ENCODE measurements around the gene SPARC.
"Not testable (repeated sequence)": the region's sequence is repeated elsewhere in the genome, so short reads cannot be mapped to it uniquely, and the experiment has no call there.

SPARC gene

DNA sequence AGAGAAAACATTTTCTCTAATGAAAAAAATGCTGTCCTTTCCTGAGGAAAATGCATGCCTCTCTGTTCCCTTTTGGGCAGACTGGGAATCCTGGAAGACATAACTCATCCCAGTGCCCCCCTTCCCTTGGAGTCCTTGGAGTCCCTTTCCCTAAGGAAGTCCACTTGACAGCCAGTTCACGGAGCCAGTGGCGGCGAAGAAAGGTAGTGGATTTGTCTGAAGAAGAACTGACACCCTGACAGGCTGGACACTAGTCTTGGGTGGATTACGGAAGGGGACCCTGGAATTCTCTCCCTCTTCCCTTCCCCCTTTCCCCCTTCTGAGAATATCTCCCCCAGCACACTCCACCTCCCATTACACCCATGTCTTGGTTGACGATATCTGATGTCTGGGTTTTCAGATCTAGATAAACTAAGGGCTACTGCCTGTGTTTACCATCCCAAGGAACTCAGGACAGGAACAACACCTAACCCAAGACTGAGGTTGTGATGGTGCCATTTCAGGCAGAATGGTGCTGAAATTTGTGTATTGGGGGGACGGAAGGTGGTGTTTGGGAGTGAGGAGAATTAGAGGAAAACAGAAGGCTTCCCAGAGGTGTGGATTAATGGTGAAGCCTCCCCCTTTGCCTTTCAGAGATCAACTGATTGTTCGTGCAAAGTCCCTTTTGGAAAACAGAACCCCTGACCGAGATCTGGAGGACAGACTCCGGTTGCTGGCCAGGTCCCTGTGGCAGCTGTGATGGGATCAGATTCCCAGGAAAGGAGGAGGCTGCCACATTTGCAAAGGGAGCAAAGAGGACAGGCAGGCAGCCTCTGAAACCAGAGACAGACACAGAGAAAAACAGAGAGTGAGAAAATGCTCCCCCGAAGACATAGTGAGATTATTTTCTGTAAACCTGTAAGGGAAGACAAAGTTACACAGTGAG is 704 bp downstream of the SPARC start:
- peak overlapping the region; percentile 80 for H3K9ac ChIP-seq (ENCODE audit: insufficient read length)
- TF ChIP-seq EZH2 (IDR thresholded peaks at IDR 0.05) (no peak), POLR2AphosphoS5 (IDR thresholded peaks at IDR 0.05; ENCODE audit: borderline replicate concordance, low read depth, low read length) (no peak), FOXP2 (optimal IDR thresholded peaks at IDR 0.05; ENCODE audit: control extremely low read depth, extremely low read length, insufficient read depth) (no peak)
- H3K27ac ChIP-seq = peak overlapping the region; percentile 94
- DNase-seq (ENCODE audit: low read depth, low spot score) = no peak
- H3K36me3 ChIP-seq (ENCODE audit: insufficient read depth, low read length) = peaks cover 10% of the 10 kb centered on the region
- peak overlapping the region; percentile 95 for H3K4me3 ChIP-seq
- no peaks in the 10 kb centered on the region for H3K9me3 ChIP-seq (ENCODE audit: low read depth, low read length)

- H3K9me3 ChIP-seq (ENCODE audit: low read depth, low read length) = no peaks in the 10 kb centered on the region
- DNase-seq (ENCODE audit: low read depth, low spot score) = peak; percentile 89
- H3K36me3 ChIP-seq (ENCODE audit: insufficient read depth, low read length) = peaks cover 10% of the 10 kb centered on the region
- H3K27ac ChIP-seq = peak overlapping the region; percentile 94
- no peak for TF ChIP-seq EZH2 (IDR thresholded peaks at IDR 0.05)
- peak; percentile 60 for TF ChIP-seq POLR2AphosphoS5 (IDR thresholded peaks at IDR 0.05; ENCODE audit: borderline replicate concordance, low read depth, low read length)
- peak; percentile 69 for TF ChIP-seq FOXP2 (optimal IDR thresholded peaks at IDR 0.05; ENCODE audit: control extremely low read depth, extremely low read length, insufficient read depth)
- H3K4me3 ChIP-seq = peak overlapping the region; percentile 95
- peak overlapping the region; percentile 28 for H3K9ac ChIP-seq (ENCODE audit: insufficient read length)
These were observed 1.9 kb downstream of the SPARC start for GRCh38 chr5:151684690-151685361.

- peak overlapping the region; percentile 95 for H3K4me3 ChIP-seq
- TF ChIP-seq EZH2 (IDR thresholded peaks at IDR 0.05) (no peak), FOXP2 (optimal IDR thresholded peaks at IDR 0.05; ENCODE audit: control extremely low read depth, extremely low read length, insufficient read depth) (no peak), POLR2AphosphoS5 (IDR thresholded peaks at IDR 0.05; ENCODE audit: borderline replicate concordance, low read depth, low read length) (no peak)
- no peaks in the 10 kb centered on the region for H3K9me3 ChIP-seq (ENCODE audit: low read depth, low read length)
- H3K27ac ChIP-seq = peak overlapping the region; percentile 94
- H3K36me3 ChIP-seq (ENCODE audit: insufficient read depth, low read length) = peaks cover 10% of the 10 kb centered on the region
- DNase-seq (ENCODE audit: low read depth, low spot score) = no peak
- H3K9ac ChIP-seq (ENCODE audit: insufficient read length) = peak overlapping the region; percentile 56
These were observed 2.6 kb downstream of the SPARC start for GRCh38 chr5:151683986-151684588.

GRCh38 chr5:151683444-151683843 is 3.3 kb downstream of the SPARC start:
- 0 out of 2 replicates have a peak overlapping the region, but pooled peaks have one; percentile 94 for H3K27ac ChIP-seq
- peaks cover 10% of the 10 kb centered on the region for H3K36me3 ChIP-seq (ENCODE audit: insufficient read depth, low read length)
- H3K4me3 ChIP-seq = no peak overlapping the region

DNA sequence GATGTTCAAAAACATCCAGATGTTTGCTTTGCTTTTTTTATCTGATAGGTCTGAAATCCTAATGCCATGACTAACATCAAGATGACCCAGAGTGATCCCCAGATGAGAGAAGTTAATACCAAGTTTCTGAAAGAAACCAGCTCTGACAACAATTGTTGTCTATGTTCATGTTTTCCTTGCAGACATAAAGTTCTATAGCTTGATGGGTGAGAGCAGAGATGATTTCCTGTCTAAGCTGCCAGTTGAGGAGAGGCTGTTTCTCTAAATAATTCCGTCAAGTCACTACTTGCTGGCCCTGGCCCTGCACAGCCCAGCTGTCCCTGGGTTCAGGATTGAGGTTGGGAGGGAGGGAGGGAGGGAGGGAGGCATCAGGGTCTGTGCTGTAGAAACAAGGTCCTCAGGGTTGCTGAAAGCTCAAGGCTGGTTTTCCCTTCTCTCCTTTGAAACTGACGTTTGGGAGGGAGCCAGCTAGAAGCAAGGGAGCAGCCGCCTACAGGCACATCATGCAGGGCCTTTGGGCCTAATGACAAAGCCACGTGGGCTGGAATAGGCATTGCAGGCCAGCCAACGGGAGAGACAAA is 3.9 kb downstream of the SPARC start:
- peak overlapping the region; percentile 20; the same call in 1 of the 2 replicates for H3K27ac ChIP-seq
- no peak for DNase-seq (ENCODE audit: low read depth, low spot score)
- no peak overlapping the region for H3K9ac ChIP-seq (ENCODE audit: insufficient read length)
- no peaks in the 10 kb centered on the region for H3K9me3 ChIP-seq (ENCODE audit: low read depth, low read length)
- H3K4me3 ChIP-seq = no peak overlapping the region
- H3K36me3 ChIP-seq (ENCODE audit: insufficient read depth, low read length) = peaks cover 10% of the 10 kb centered on the region
- no peak for TF ChIP-seq POLR2AphosphoS5 (IDR thresholded peaks at IDR 0.05; ENCODE audit: borderline replicate concordance, low read depth, low read length)
- TF ChIP-seq FOXP2 (optimal IDR thresholded peaks at IDR 0.05; ENCODE audit: control extremely low read depth, extremely low read length, insufficient read depth) = no peak
- no peak for TF ChIP-seq EZH2 (IDR thresholded peaks at IDR 0.05)

More at GRCh38 chr5:151683444-151683843, 3.3 kb downstream of the SPARC start:
- Histone ChIP-seq H3K9me3 (ENCODE audit: low read depth, low read length) (no peaks in the 10 kb centered on the region), H3K9ac (ENCODE audit: insufficient read length) (no peak overlapping the region)
- DNase-seq (ENCODE audit: low read depth, low spot score) = no peak
- TF ChIP-seq FOXP2 (optimal IDR thresholded peaks at IDR 0.05; ENCODE audit: control extremely low read depth, extremely low read length, insufficient read depth) = no peak
- no peak for TF ChIP-seq POLR2AphosphoS5 (IDR thresholded peaks at IDR 0.05; ENCODE audit: borderline replicate concordance, low read depth, low read length)
- TF ChIP-seq EZH2 (IDR thresholded peaks at IDR 0.05) = no peak

GRCh38 chr5:151682240-151682639 is 4.5 kb downstream of the SPARC start:
- no peak for DNase-seq (ENCODE audit: low read depth, low spot score)
- Histone ChIP-seq H3K9me3 (ENCODE audit: low read depth, low read length) (no peaks in the 10 kb centered on the region), H3K36me3 (ENCODE audit: insufficient read depth, low read length) (peaks cover 10% of the 10 kb centered on the region), H3K4me3 (no peak overlapping the region), H3K9ac (ENCODE audit: insufficient read length) (no peak overlapping the region), H3K27ac (peak overlapping the region; percentile 14; the same call in 1 of the 2 replicates)
- TF ChIP-seq EZH2 (IDR thresholded peaks at IDR 0.05) (no peak), FOXP2 (optimal IDR thresholded peaks at IDR 0.05; ENCODE audit: control extremely low read depth, extremely low read length, insufficient read depth) (no peak), POLR2AphosphoS5 (IDR thresholded peaks at IDR 0.05; ENCODE audit: borderline replicate concordance, low read depth, low read length) (no peak)

GRCh38 chr5:151680944-151681427 is 5.7 kb downstream of the SPARC start:
- Histone ChIP-seq H3K27ac (no peak overlapping the region), H3K4me3 (no peak overlapping the region), H3K36me3 (ENCODE audit: insufficient read depth, low read length) (peaks cover 15% of the 10 kb centered on the region), H3K9me3 (ENCODE audit: low read depth, low read length) (no peaks in the 10 kb centered on the region), H3K9ac (ENCODE audit: insufficient read length) (no peak overlapping the region)
- TF ChIP-seq EZH2 (IDR thresholded peaks at IDR 0.05) = no peak
- no peak for TF ChIP-seq POLR2AphosphoS5 (IDR thresholded peaks at IDR 0.05; ENCODE audit: borderline replicate concordance, low read depth, low read length)
- TF ChIP-seq FOXP2 (optimal IDR thresholded peaks at IDR 0.05; ENCODE audit: control extremely low read depth, extremely low read length, insufficient read depth) = no peak
- DNase-seq (ENCODE audit: low read depth, low spot score) = no peak

GRCh38 chr5:151680156-151680505 is 6.6 kb downstream of the SPARC start:
- H3K9ac ChIP-seq (ENCODE audit: insufficient read length); H3K9me3 ChIP-seq (ENCODE audit: low read depth, low read length); DNase-seq (ENCODE audit: low read depth, low spot score); H3K4me3 ChIP-seq; H3K27ac ChIP-seq: not testable (repeated sequence)
- peaks cover 23% of the 10 kb centered on the region for H3K36me3 ChIP-seq (ENCODE audit: insufficient read depth, low read length)

All from SK-N-MC (cell line).